ENCODE measurements around the gene NSUN5.
"Not testable (repeated sequence)": the region's sequence is repeated elsewhere in the genome, so short reads cannot be mapped to it uniquely, and the experiment has no call there.

NSUN5 gene

GRCh38 chr7:73308665-73309214 lies at the start of gene NSUN5:
TSS of gene NSUN5 (minus strand) at chr7:73308826. CDS start at chr7:73308790, 36 bp downstream.
- peak in 13 of 14 donors; percentile 36 to 84 (median 60) for DNase-seq

DNA sequence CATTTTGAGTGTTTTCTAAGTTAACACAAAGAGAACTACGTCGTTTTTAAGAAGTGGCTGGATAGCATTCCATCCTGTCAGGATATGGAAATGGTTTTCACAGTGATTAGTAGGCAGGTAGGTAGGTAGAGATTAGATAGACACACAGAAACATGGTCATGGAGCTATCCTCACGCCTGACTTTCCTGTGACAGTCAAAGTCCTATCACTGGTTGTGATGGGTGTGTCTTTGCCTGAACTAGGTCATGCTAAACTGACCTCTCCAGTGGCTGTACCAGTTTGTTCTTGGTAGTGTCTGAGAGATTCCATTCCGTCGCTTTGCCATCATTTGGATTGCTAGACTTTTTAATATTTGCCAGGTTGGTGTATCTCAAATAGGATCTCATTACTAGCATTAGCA lies 47.5 kb upstream of the NSUN5 start:
- no peak for DNase-seq

DNA sequence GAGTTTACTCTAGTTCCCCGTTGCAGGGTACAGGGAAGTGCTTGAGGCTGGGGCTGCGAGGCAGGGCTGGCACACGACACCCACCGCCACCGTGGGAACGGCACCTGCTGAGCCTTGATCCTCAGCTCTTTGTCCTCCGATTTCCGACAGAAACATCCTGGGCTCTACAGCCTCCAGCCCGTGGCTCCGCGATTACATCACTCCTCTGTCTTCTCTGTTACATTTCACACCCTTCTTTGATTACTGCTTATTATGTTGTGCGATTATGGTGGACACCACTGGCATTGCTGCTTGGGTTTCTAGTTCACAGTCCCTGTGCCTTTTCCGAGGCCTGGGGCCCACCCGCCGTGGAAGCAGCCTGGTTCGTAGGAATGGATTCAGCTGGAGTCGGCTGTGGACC lies 46.2 kb upstream of the NSUN5 start:
- no peak for DNase-seq

- no peak for DNase-seq
These were observed 45.6 kb upstream of the NSUN5 start for GRCh38 chr7:73354196-73354595.

GRCh38 chr7:73353243-73353642 lies 44.6 kb upstream of the NSUN5 start:
- DNase-seq = no peak

- no peak for DNase-seq
These were observed 44.2 kb upstream of the NSUN5 start for GRCh38 chr7:73352784-73353183.

DNA sequence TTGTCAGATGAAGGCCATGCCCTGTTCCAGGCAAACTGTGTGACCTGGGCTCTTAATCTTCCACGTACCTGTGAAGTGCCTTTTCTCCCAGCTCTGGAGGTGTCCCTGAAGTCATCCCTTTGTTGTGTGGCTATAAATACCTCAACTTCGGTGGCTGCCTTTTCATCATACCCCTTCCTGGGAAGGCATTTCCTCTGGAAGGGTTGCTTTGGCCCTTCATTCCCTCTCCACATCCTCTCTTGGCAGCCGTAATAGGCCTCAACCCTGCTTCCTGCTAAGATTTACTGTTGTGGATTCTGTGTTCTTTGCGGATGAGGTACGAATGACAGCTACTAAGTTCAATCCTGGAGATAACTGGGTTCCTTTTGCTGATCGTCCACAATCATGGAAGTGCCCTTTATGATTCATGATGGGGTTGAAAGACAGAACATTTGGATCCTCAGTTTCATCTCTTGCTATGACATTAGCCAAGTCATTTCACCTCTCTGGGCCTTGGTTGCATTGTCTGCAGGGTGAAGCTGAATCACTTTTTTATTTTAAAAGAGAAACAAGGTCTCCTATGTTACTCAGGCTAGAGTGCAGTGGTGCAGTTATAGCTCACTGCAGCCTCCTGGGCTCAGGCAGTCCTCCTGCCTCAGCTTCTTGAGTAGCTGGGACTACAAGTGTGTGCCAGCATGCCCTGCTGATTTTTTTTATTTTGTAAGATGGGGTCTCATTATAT lies 43.0 kb upstream of the NSUN5 start:
- no peak for DNase-seq

- DNase-seq = no peak
These were observed 41.9 kb upstream of the NSUN5 start for GRCh38 chr7:73350306-73351068.

DNA sequence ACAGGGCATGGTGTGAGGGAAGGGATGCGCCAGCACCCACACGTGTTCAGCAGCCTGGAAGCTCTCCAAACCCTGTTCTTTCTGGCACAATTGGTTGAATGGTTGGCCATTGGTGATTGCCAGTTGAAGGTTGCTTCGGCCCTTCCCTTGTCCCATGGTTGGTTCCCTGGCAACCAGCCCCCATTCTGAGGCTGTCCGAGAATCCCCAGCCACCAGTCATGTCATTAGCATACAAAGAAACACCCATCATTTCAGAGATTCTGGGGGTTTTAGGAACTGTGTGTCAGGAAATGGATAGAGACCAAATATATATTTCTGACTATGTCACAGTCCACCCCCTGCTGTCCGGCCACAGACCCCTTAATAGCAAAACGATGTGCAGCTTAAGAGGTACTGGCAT lies 41.1 kb upstream of the NSUN5 start:
- DNase-seq = no peak

GRCh38 chr7:73345951-73346350 lies 37.3 kb upstream of the NSUN5 start:
- DNase-seq = no peak

GRCh38 chr7:73345538-73345937 lies 36.9 kb upstream of the NSUN5 start:
- no peak for DNase-seq

DNA sequence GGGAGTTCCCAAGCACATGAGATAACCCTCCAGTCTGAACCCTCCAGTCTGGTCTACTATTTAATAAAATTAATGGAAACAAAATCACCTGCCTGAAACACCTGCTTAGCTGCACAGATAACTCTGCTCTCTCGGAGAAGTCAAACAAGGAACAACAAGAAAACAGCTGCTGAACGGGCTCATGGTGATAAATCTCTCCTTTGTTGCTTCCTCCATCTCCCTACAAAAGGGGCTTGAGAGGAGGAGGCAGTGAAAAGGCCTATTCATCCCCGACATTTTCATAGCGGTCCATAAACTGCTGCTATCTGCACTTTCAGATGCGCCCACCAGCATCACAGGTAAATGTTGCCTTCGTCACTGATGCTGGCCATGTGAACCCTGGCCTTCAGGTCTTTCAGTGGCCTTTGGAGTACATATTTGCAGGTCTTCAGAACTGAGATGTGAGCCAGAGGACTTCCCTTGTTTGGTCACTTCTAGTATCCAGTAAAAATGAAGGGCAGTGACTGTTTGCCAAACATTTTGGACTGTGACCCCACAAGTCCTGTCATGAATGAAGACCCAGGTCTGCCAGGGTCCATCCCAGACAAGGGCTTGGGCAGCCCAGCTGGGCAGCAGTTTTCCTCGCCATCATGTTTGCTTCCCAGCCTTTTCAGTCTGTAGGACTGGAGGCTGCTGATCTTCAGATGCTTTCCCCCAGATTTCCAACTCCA lies 35.2 kb upstream of the NSUN5 start:
- DNase-seq = no peak

- peak in 3 of 14 donors; percentile 1 to 31 (median 16) for DNase-seq
These were observed 34.0 kb upstream of the NSUN5 start for GRCh38 chr7:73342645-73343044.

- DNase-seq = no peak
These were observed 33.3 kb upstream of the NSUN5 start for GRCh38 chr7:73341877-73342276.

GRCh38 chr7:73340514-73340913 lies 31.9 kb upstream of the NSUN5 start:
- DNase-seq = peak in 1 of 14 donors; percentile 3

DNA sequence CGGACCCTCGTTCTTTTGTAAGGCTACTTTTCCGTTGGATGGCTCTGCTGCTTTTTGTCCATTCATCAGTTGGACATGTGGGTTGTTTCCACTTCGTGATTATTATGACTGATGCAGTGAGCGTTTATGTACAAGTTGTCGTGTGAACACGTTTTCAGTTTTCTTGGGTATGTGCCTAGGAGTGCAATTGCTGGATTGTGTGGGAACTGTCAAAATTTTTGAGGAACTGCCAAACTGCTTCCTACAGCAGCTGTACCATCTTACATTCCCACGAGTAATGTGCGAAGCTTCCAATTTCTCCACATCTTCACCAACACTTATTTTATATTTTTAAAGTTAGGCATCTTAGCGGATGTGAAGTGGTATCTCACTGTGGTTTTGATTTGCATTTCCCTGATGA lies 29.7 kb upstream of the NSUN5 start:
- DNase-seq = no peak

DNA sequence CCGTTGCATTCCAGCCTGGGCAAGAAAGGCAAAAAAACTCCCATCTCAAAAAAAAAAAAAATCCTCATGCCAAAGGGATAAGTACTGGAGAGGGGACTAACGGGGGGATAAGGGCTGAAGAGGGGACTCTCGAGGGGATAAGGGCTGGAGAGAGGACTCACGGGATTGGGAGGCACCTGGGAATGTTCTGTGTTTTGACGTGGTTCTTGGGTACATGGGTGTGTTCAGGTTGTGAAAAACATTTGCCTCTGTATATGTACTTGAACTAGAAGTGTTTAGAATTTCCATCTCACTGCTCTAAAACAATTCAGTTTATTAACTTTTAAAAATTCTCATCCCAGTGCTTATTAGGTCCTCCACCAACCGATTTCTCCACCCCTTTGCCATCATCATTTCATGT lies 23.8 kb upstream of the NSUN5 start:
- DNase-seq = no peak

- no peak for DNase-seq
These were observed 22.1 kb upstream of the NSUN5 start for GRCh38 chr7:73330772-73331171.

DNA sequence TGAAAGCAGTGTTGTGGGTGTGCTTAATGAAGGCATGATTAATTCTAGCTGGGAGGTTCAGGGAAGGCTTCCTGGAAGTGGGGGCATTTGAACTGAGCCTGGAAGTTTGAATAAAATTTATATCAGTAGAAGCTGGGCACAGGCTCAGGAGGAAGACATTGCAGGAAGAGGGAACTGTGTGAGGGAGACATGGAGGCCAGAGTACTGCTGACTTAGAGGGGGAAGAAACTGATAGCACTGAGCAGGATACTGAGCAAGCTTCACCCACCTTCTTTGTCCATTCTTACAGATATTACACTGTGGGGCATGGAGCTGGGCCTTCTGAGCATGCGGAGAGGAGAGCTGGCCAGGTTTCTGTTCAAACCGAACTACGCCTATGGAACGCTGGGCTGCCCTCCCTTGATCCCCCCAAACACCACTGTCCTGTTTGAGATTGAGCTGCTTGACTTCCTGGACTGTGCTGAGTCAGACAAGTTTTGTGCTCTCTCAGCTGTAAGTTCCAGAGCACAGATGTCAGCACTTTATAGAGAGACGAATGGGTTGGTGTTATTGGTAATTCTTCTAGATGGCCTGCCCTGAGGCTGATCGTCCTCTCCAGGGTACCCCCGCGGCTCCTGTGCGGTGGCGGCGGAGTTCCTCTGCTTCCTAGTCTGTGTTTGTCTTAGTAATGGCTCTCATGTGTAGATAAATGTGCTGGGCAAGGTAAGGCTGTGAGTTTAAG lies 21.4 kb upstream of the NSUN5 start:
- peak in 2 of 14 donors; percentile 4 to 8 for DNase-seq

DNA sequence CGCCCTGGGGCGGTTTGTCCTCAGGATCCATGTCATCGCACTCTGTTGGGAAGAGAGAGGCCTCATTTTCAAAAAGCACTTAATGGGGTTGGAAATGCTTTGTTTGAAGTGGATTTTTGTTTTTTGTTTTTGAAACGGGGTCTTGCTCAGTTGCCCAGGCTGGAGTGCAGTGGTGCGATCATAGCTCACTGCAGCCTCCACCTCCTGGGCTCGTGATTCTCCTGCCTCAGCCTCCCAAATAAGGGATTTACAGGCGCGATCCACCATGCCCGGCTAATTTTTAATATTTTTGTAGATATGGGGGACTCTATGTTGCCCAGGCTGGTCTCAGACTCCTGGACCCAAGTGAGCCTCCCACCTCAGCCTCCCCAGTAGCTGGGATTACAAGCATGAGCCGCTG lies 20.1 kb upstream of the NSUN5 start:
- no peak for DNase-seq

GRCh38 chr7:73327922-73328321 lies 19.3 kb upstream of the NSUN5 start, which contains the start of the genes FKBP6 and TRIM50:
TSS of gene FKBP6 (plus strand) at chr7:73328161. CDS start at chr7:73328429, 268 bp downstream.
TSS of gene TRIM50 (minus strand) at chr7:73328082. CDS start at chr7:73324787, 3,295 bp downstream.
- not testable (repeated sequence) for DNase-seq

GRCh38 chr7:73327449-73327848 lies 18.8 kb upstream of the NSUN5 start:
- DNase-seq = not testable (repeated sequence)
